SK-N-SH (cell line): Measurements from ENCODE around the gene MPO. TPM values are rescaled to one million over a fixed set of nuclear protein-coding genes. Genes with fewer than 3 reads are reported as not detected.

Experiments used
- CTCF ChIA-PET: fragments of 300-600, 350-600 bp; formaldehyde crosslinking; extraction: SDS; loops from one replicate; lab custom pipeline; 2021; lab: Yijun Ruan, JAX
- POLR2A ChIA-PET: fragments of 350-600 bp; sonication (Branson Sonifier 250); formaldehyde crosslinking; extraction: SDS; loops from one replicate; lab custom pipeline; 2020; ENCODE audit warnings: antibody characterized with exemption, inconsistent platforms; lab: Yijun Ruan, JAX
- DNase-seq: peaks from one replicate; pipeline ENCODE4 v3.0.0; 2012
- H2AFZ ChIP-seq: fragments of 200-600 bp; sonication (generic); 2 replicates; pipeline ENCODE4 v1.8.1; 2016; ENCODE audit warnings: antibody characterized with exemption, mild to moderate bottlenecking, low read depth
- H3F3A ChIP-seq: fragments of 200-600 bp; sonication (generic); replicated peaks from 2 replicates; pipeline ENCODE3; 2016; ENCODE audit warnings: antibody characterized with exemption, mild to moderate bottlenecking; ENCODE audit not compliant: insufficient read depth
- H3K27ac ChIP-seq, 2 experiments: fragments of 200-500 bp in 1 of 2; fragments of 200-600 bp in 1 of 2; sonication (Bioruptor generic) in 1 of 2; sonication (generic), shearing (Covaris generic) in 1 of 2; 2 replicates each; pipeline versions ENCODE4 v1.5.1 to v1.6.1; 2014 to 2016; ENCODE audit warnings: low read depth in 2 of 2, inconsistent platforms in 1 of 2, low read length in 1 of 2, mild to moderate bottlenecking in 1 of 2, mixed read lengths in 1 of 2
- H3K27me3 ChIP-seq: fragments of 200-600 bp; sonication (generic), shearing (Covaris generic); 2 replicates; pipeline ENCODE4 v1.6.1; 2016; ENCODE audit warnings: mixed run types; ENCODE audit not compliant: insufficient read depth
- H3K36me3 ChIP-seq, 2 experiments: fragments of 200-500 bp in 1 of 2; fragments of 200-600 bp in 1 of 2; sonication (Bioruptor generic) in 1 of 2; sonication (generic) in 1 of 2; replicated peaks in 1 of 2; 2 replicates each; pipeline versions ENCODE3 to v1.5.1; 2014 to 2016; ENCODE audit warnings: low read length in 1 of 2, mild to moderate bottlenecking in 1 of 2; ENCODE audit not compliant: insufficient read depth in 2 of 2, control insufficient read depth in 1 of 2
- H3K4me1 ChIP-seq, 2 experiments: fragments of 200-500 bp in 1 of 2; fragments of 200-600 bp in 1 of 2; sonication (Bioruptor generic) in 1 of 2; sonication (generic), shearing (Covaris generic) in 1 of 2; 2 replicates each; pipeline versions ENCODE4 v1.5.1 to v1.6.1; 2014 to 2016; ENCODE audit warnings: low read depth in 1 of 2, low read length in 1 of 2, mixed run types in 1 of 2; ENCODE audit not compliant: insufficient read depth in 2 of 2, control insufficient read depth in 1 of 2
- H3K4me2 ChIP-seq: fragments of 200-600 bp; sonication (generic), shearing (Covaris generic); 2 replicates; pipeline ENCODE4 v1.6.1; 2017; ENCODE audit warnings: mixed run types
- H3K4me3 ChIP-seq, 2 experiments: fragments of 200-500 bp in 1 of 2; fragments of 200-600 bp in 1 of 2; sonication (Bioruptor generic) in 1 of 2; sonication (generic), shearing (Covaris generic) in 1 of 2; 2 replicates each; pipeline versions ENCODE4 v1.5.1 to v1.8.1; 2014 to 2016; ENCODE audit warnings: low read depth in 2 of 2, inconsistent platforms in 1 of 2, low read length in 1 of 2, mild to moderate bottlenecking in 1 of 2, mixed read lengths in 1 of 2, moderate library complexity in 1 of 2
- H3K79me2 ChIP-seq: fragments of 200-600 bp; sonication (generic); 2 replicates; pipeline ENCODE4 v1.8.1; 2017; ENCODE audit warnings: mild to moderate bottlenecking; ENCODE audit not compliant: insufficient read depth
- H3K9ac ChIP-seq: fragments of 200-600 bp; sonication (generic); 2 replicates; pipeline ENCODE4 v1.6.1; 2017; ENCODE audit warnings: mixed run types
- H3K9me2 ChIP-seq: fragments of 200-600 bp; sonication (generic); 2 replicates; pipeline ENCODE4 v1.6.1; 2017; ENCODE audit warnings: mixed run types
- H3K9me3 ChIP-seq: fragments of 200-600 bp; sonication (generic); 2 replicates; pipeline ENCODE4 v1.6.1; 2017; ENCODE audit warnings: mixed run types, mild to moderate bottlenecking, moderate library complexity
- H4K20me1 ChIP-seq: fragments of 200-600 bp; sonication (generic); 2 replicates; pipeline ENCODE4 v1.6.1; 2017; ENCODE audit warnings: mild to moderate bottlenecking, mixed run types; ENCODE audit not compliant: insufficient read depth
- CHD2 ChIP-seq: fragments of 150-350 bp; IDR thresholded peaks from 2 replicates; pipeline ENCODE4 v1.6.1; 2018; ENCODE audit warnings: low read length; ENCODE audit not compliant: partially characterized antibody
- FOSL2 ChIP-seq: IDR thresholded peaks from 2 replicates; pipeline ENCODE4 v1.4.0; 2012; ENCODE audit warnings: low read depth, mild to moderate bottlenecking, moderate library complexity, borderline replicate concordance
- FOXJ3 ChIP-seq: sonication (generic); formaldehyde crosslinking; IDR thresholded peaks from 2 replicates; pipeline ENCODE4 v1.5.1; 2020; ENCODE audit warnings: mild to moderate bottlenecking, missing genetic modification reagents
- MEF2A ChIP-seq: IDR thresholded peaks from 2 replicates; pipeline ENCODE4 v1.4.0; 2012; ENCODE audit warnings: low read depth, borderline replicate concordance
- MXI1 ChIP-seq: IDR thresholded peaks from 2 replicates; pipeline ENCODE4 v1.6.1; 2012; ENCODE audit warnings: mild to moderate bottlenecking, low read depth, low read length, improper control_type of control experiment
- RCOR1 ChIP-seq: fragments of 150-350 bp; IDR thresholded peaks from 2 replicates; pipeline ENCODE4 v1.6.1; 2017; ENCODE audit warnings: antibody characterized with exemption, low read length
- REST ChIP-seq: IDR thresholded peaks from 2 replicates; pipeline ENCODE4 v1.6.1; 2012; ENCODE audit warnings: mild to moderate bottlenecking, low read depth, low read length, moderate library complexity
- RXRA ChIP-seq: IDR thresholded peaks from 2 replicates; pipeline ENCODE4 v1.4.0; 2012; ENCODE audit warnings: low read depth, mild to moderate bottlenecking, borderline replicate concordance
- SIN3A ChIP-seq: IDR thresholded peaks from 2 replicates; pipeline ENCODE4 v1.6.1; 2012; ENCODE audit warnings: low read depth, mild to moderate bottlenecking, low read length, moderate library complexity, borderline replicate concordance
- TAF1 ChIP-seq: IDR thresholded peaks from 2 replicates; pipeline ENCODE4 v1.6.1; 2012; ENCODE audit warnings: low read depth, mild to moderate bottlenecking, low read length, moderate library complexity, borderline replicate concordance
- TEAD4 ChIP-seq: IDR thresholded peaks from 2 replicates; pipeline ENCODE4 v1.4.0; 2012; ENCODE audit warnings: mild to moderate bottlenecking, borderline replicate concordance; ENCODE audit not compliant: insufficient read depth
- WGBS: methylation state at CpG from one replicate; pipeline ENCODE4 v1.1.6; 2017; ENCODE audit warnings: low lambda C conversion rate; 5-methylcytosine and 5-hydroxymethylcytosine counted together
- polyA plus RNA-seq, 3 experiments: library from polyadenylated mRNA; depleted of rRNA; stranded (reverse); fragments of >200 nt; gene quantifications; 2 replicates each; pipeline ENCODE4 v1.2.3, GENCODE V29; 2012
- TF ChIP-seq, protein P1 (sequence below): fragments of 200-600 bp; sonication (generic); IDR thresholded peaks from 2 replicates; pipeline ENCODE4 v1.6.1; 2017; ENCODE audit warnings: antibody characterized with exemption, mild to moderate bottlenecking, moderate library complexity

Gene MPO
- polyA plus RNA-seq, 1 of the 3 experiments (the other 2 are of a cell fraction): not detected

GRCh38 chr17:58324409-58325288 lies 43.9 kb upstream of the MPO start:
- Histone ChIP-seq H3K9me3 (no peaks in the 10 kb centered on the region), H3K4me1 (peaks cover 0 to 40% of the 10 kb centered on the region in 2 experiments; a peak in 1 of 4 replicates), H3K4me3 (peak overlapping the region; percentile 32 to 53; a peak in 3 of 4 replicates), H3K36me3 (no peaks in the 10 kb centered on the region), H3K27ac (peak overlapping the region in 1 of 2 experiments; percentile 56; a peak in 1 of 4 replicates), H3K27me3 (peaks cover 21% of the 10 kb centered on the region; the same call in 1 of the 2 replicates), H3K4me2 (peak overlapping the region; percentile 65; the same call in 1 of the 2 replicates), H2AFZ (peak overlapping the region; percentile 51; the same call in 1 of the 2 replicates), H3K79me2 (no peaks in the 10 kb centered on the region), H3F3A (no peaks in the 10 kb centered on the region), H3K9me2 (no peaks in the 10 kb centered on the region), H3K9ac (no peak overlapping the region), H4K20me1 (no peaks in the 10 kb centered on the region)
- WGBS: 41% methylated on average over 26 of the region's 66 CpGs
- TF ChIP-seq MXI1 (peak; percentile 55), TEAD4 (no peak), CHD2 (no peak), FOXJ3 (CRISPR knock-in tag) (no peak), SIN3A (no peak), TAF1 (no peak)
- ChIA-PET POLR2A (interaction anchor here (1.1 to 5.8 kb wide), 3 partner anchors 10 to 27 kb away, joined by 4 to 57 read pairs (median 5); partner anchors contain the start of gene SUPT4H1), CTCF (interaction anchor here (0.8 to 3.9 kb wide), 7 partner anchors 7 to 1315 kb away, joined by 3 to 21 read pairs (median 6); partner anchors contain the start of genes RNF43 and SUPT4H1)
- peak; percentile 97 for DNase-seq

- Histone ChIP-seq H3K27me3 (peaks cover 21% of the 10 kb centered on the region; the same call in 1 of the 2 replicates), H3K4me1 (peaks cover 0 to 35% of the 10 kb centered on the region in 2 experiments; a peak in 1 of 4 replicates), H3K9me3 (no peaks in the 10 kb centered on the region), H3K9me2 (no peaks in the 10 kb centered on the region), H3K9ac (no peak overlapping the region), H2AFZ (no peak overlapping the region; the same call in 1 of the 2 replicates), H4K20me1 (no peaks in the 10 kb centered on the region), H3K79me2 (no peaks in the 10 kb centered on the region), H3K4me2 (peak overlapping the region; percentile 65; the same call in 1 of the 2 replicates), H3K36me3 (no peaks in the 10 kb centered on the region), H3K27ac (peak overlapping the region in 1 of 2 experiments; percentile 56; a peak in 1 of 4 replicates), H3F3A (no peaks in the 10 kb centered on the region), H3K4me3 (peak overlapping the region; percentile 32 to 53; a peak in 3 of 4 replicates)
- POLR2A ChIA-PET: interaction anchor here (2.1 to 5.8 kb wide), 2 partner anchors 9 to 27 kb away, joined by 5 to 57 read pairs; partner anchors contain the start of gene SUPT4H1
- TF ChIP-seq CHD2 (no peak), REST (no peak), RXRA (no peak), RCOR1 (no peak), MEF2A (no peak), FOSL2 (no peak), TAF1 (no peak)
- TF ChIP-seq, protein P1, sequence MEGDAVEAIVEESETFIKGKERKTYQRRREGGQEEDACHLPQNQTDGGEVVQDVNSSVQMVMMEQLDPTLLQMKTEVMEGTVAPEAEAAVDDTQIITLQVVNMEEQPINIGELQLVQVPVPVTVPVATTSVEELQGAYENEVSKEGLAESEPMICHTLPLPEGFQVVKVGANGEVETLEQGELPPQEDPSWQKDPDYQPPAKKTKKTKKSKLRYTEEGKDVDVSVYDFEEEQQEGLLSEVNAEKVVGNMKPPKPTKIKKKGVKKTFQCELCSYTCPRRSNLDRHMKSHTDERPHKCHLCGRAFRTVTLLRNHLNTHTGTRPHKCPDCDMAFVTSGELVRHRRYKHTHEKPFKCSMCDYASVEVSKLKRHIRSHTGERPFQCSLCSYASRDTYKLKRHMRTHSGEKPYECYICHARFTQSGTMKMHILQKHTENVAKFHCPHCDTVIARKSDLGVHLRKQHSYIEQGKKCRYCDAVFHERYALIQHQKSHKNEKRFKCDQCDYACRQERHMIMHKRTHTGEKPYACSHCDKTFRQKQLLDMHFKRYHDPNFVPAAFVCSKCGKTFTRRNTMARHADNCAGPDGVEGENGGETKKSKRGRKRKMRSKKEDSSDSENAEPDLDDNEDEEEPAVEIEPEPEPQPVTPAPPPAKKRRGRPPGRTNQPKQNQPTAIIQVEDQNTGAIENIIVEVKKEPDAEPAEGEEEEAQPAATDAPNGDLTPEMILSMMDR: no peak
- CTCF ChIA-PET: interaction anchor here (0.8 to 3.9 kb wide), 7 partner anchors 19 to 1314 kb away, joined by 3 to 21 read pairs (median 3); partner anchors contain the start of genes RNF43 and SUPT4H1
- 57% methylated on average over 6 of the region's 13 CpGs for WGBS
- DNase-seq: no peak
Measured at GRCh38 chr17:58324056-58324408, 43.3 kb upstream of the MPO start.
